Vagina (tissue), 2 donors: Measurements from ENCODE around the gene DCHS1.

Experiments
- POLR2AphosphoS5 ChIP-seq, 2 donors: sonication (generic); formaldehyde crosslinking; IDR thresholded peaks; one replicate each; pipeline ENCODE4 v1.9.0; 2017; ENCODE audit warnings: antibody characterized with exemption in 2 of 2, mild to moderate bottlenecking in 2 of 2, low read depth in 1 of 2; ENCODE audit not compliant: insufficient read depth in 1 of 2
- TF ChIP-seq, protein P1 (sequence below), 3 experiments: fragments of 450-650 bp in 2 of 3; fragments of 200-600 bp in 1 of 3; sonication (generic) in 1 of 3; IDR thresholded peaks; one replicate each; pipeline ENCODE4 v1.5.1; 2017 to 2019; ENCODE audit warnings: antibody characterized with exemption in 3 of 3, mild to moderate bottlenecking in 2 of 3, moderate library complexity in 2 of 3

DNA sequence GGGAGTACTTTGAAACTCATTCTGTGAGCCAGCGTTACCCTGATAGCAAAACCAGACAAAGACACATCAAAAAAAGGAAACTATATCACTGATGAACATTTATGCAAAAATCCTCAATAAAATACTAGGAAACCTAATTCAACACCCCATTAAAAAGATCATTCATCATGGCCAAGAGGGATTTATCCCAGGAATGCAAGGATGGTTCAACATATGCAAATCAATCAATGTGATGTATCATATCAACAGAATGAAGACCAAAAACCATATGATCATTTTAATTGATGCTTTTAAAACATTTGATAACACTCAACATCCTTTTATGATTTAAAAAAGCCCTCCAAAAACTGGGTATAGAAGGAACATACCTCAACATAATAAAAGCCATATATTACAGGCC is 72.0 kb downstream of the DCHS1 start:
- TF ChIP-seq POLR2AphosphoS5 (IDR thresholded peaks at IDR 0.05; ENCODE audit: insufficient read depth in 1 of 2, low read depth in 1 of 2) = no peak
- TF ChIP-seq, protein P1, sequence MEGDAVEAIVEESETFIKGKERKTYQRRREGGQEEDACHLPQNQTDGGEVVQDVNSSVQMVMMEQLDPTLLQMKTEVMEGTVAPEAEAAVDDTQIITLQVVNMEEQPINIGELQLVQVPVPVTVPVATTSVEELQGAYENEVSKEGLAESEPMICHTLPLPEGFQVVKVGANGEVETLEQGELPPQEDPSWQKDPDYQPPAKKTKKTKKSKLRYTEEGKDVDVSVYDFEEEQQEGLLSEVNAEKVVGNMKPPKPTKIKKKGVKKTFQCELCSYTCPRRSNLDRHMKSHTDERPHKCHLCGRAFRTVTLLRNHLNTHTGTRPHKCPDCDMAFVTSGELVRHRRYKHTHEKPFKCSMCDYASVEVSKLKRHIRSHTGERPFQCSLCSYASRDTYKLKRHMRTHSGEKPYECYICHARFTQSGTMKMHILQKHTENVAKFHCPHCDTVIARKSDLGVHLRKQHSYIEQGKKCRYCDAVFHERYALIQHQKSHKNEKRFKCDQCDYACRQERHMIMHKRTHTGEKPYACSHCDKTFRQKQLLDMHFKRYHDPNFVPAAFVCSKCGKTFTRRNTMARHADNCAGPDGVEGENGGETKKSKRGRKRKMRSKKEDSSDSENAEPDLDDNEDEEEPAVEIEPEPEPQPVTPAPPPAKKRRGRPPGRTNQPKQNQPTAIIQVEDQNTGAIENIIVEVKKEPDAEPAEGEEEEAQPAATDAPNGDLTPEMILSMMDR (IDR thresholded peaks at IDR 0.05) = no peak
